Naive thymus-derived CD8-positive, alpha-beta T cell (primary cell): ENCODE data around the gene RABGGTA. TPM values are rescaled to one million over a fixed set of nuclear protein-coding genes. Genes with fewer than 3 reads are reported as not detected.

Experiments used
- ATAC-seq, 2 donors: fragments of 150-1000 bp; cut with Tn5 transposase in 1 of 2; sonication (Bioruptor Pico), chemical (Tn5 transposase) in 1 of 2; 1 replicate in 1 of 2; 2 replicates in 1 of 2; pipeline ENCODE4 v1.10.0; 2021; ENCODE audit warnings: mild to moderate bottlenecking in 2 of 2, moderate library complexity in 2 of 2
- POLR2A ChIA-PET: fragments of 350-600 bp; sonication (Branson Sonifier 250); formaldehyde crosslinking; loops from one replicate; lab custom pipeline; 2021; ENCODE audit warnings: antibody characterized with exemption; lab: Charles Lee
- DNase-seq, 10 donors: peaks; one replicate each; pipeline versions ENCODE4 v3.0.0 to v3.0.0-alpha.2; 2020 to 2022
- H3K27ac Mint-ChIP-seq, 10 donors: one replicate each; pipeline ENCODE4 v1.8.0; 2020 to 2022; ENCODE audit warnings: mild to moderate bottlenecking in 10 of 10, mixed read lengths in 10 of 10, moderate library complexity in 4 of 10, inconsistent platforms in 1 of 10
- H3K27me3 Mint-ChIP-seq, 5 donors: one replicate each; pipeline ENCODE4 v1.8.0; 2021 to 2022; ENCODE audit warnings: mixed read lengths in 5 of 5
- H3K36me3 Mint-ChIP-seq, 3 donors: one replicate each; pipeline ENCODE4 v1.8.0; 2020 to 2022; ENCODE audit warnings: mixed read lengths in 3 of 3, mild to moderate bottlenecking in 2 of 3, inconsistent platforms in 1 of 3
- H3K4me1 Mint-ChIP-seq, 4 donors: one replicate each; pipeline ENCODE4 v1.8.0; 2021 to 2022; ENCODE audit warnings: mixed read lengths in 4 of 4
- H3K4me3 Mint-ChIP-seq, 10 donors: one replicate each; pipeline ENCODE4 v1.8.0; 2020 to 2022; ENCODE audit warnings: mild to moderate bottlenecking in 10 of 10, mixed read lengths in 10 of 10, moderate library complexity in 6 of 10, inconsistent platforms in 1 of 10
- H3K9me3 Mint-ChIP-seq, 9 donors: one replicate each; pipeline ENCODE4 v1.8.0; 2020 to 2022; ENCODE audit warnings: mixed read lengths in 9 of 9, mild to moderate bottlenecking in 3 of 9, inconsistent platforms in 1 of 9, moderate library complexity in 1 of 9
- polyA plus RNA-seq, 3 donors: library from polyadenylated mRNA; unstranded; fragments of 300-500 nt; fragmentation: Illumina TruSeq; gene quantifications; one replicate each; pipeline ENCODE4 v1.2.3, GENCODE V29; 2021
- total RNA-seq, 8 experiments: library from RNA in 2 of 8; stranded (reverse) in 2 of 8; gene quantifications; one replicate each; pipeline ENCODE4 v1.2.3 and lab custom pipeline; 2021 to 2026

The RABGGTA gene
- total and polyA plus RNA-seq, 5 experiments from 2014 or later = 12.7 to 46.5 (median 22.1) TPM

GRCh38 chr14:24262821-24263733, 8.3 kb downstream of the RABGGTA start, which contains the start of gene TGM1:
Gene TGM1 (minus strand): TSS chr14:24263177. CDS start chr14:24262352, 825 bp downstream.
- Mint-ChIP-seq H3K27me3 (no peaks in the 10 kb centered on the region), H3K4me3 (no peak within 1 kb of the TSS), H3K36me3 (peaks cover 0 to 39% (median 10%) of the 10 kb centered on the region in 3 donors), H3K9me3 (no peaks in the 10 kb centered on the region), H3K27ac (peak within 1 kb of the TSS in 3 of 10 donors; percentile 0 to 39 (median 15)), H3K4me1 (peaks cover 0 to 11% (median 4%) of the 10 kb centered on the region in 4 donors)
- DNase-seq = no peak
- POLR2A ChIA-PET = interaction anchor here (1.8 kb wide), 1 partner anchor 8 kb away, joined by 6 read pairs; the partner anchor contains the start of gene RABGGTA
- no peak for ATAC-seq

- peaks cover 0 to 6% (median 2%) of the 10 kb centered on the region in 4 donors for H3K4me1 Mint-ChIP-seq
- DNase-seq (no peak), ATAC-seq (no peak)
- peaks cover 0 to 32% (median 6%) of the 10 kb centered on the region in 3 donors for H3K36me3 Mint-ChIP-seq
- H3K4me3 Mint-ChIP-seq = no peak overlapping the region
- POLR2A ChIA-PET = interaction anchor here (1.8 kb wide), 1 partner anchor 10 kb away, joined by 6 read pairs; the partner anchor contains the start of gene RABGGTA
- no peaks in the 10 kb centered on the region for H3K9me3 Mint-ChIP-seq
- H3K27me3 Mint-ChIP-seq = no peaks in the 10 kb centered on the region
- no peak overlapping the region for H3K27ac Mint-ChIP-seq
Measured at GRCh38 chr14:24261969-24262327, 9.4 kb downstream of the RABGGTA start.

GRCh38 chr14:24261256-24261968, 10.0 kb downstream of the RABGGTA start:
- Mint-ChIP-seq H3K27ac (peak overlapping the region in 2 of 10 donors; percentile 35 to 41), H3K27me3 (no peaks in the 10 kb centered on the region), H3K4me3 (no peak overlapping the region), H3K36me3 (peaks cover 0 to 31% (median 1%) of the 10 kb centered on the region in 3 donors), H3K9me3 (no peaks in the 10 kb centered on the region), H3K4me1 (peaks cover 0 to under 1% (median 0%) of the 10 kb centered on the region in 4 donors)
- DNase-seq = no peak
- ATAC-seq = no peak
- POLR2A ChIA-PET = interaction anchor here (1.8 kb wide), 1 partner anchor 10 kb away, joined by 6 read pairs; the partner anchor contains the start of gene RABGGTA

- Mint-ChIP-seq H3K4me1 (no peaks in the 10 kb centered on the region), H3K27me3 (no peaks in the 10 kb centered on the region), H3K27ac (no peak overlapping the region), H3K36me3 (peaks cover 0 to 26% (median 1%) of the 10 kb centered on the region in 3 donors), H3K9me3 (no peaks in the 10 kb centered on the region), H3K4me3 (no peak overlapping the region)
- DNase-seq (no peak), ATAC-seq (no peak)
- POLR2A ChIA-PET = no interaction called here
Measured at GRCh38 chr14:24260780-24261157, 10.6 kb downstream of the RABGGTA start.

- H3K36me3 Mint-ChIP-seq = peaks cover 0 to 23% (median 6%) of the 10 kb centered on the region in 3 donors
- POLR2A ChIA-PET = no interaction called here
- no peak for DNase-seq
- H3K4me3 Mint-ChIP-seq = no peak overlapping the region
- no peaks in the 10 kb centered on the region for H3K27me3 Mint-ChIP-seq
- no peak overlapping the region for H3K27ac Mint-ChIP-seq
- H3K4me1 Mint-ChIP-seq = no peaks in the 10 kb centered on the region
- no peak for ATAC-seq
- H3K9me3 Mint-ChIP-seq = no peaks in the 10 kb centered on the region
Measured at GRCh38 chr14:24260026-24260779, 11.2 kb downstream of the RABGGTA start.

GRCh38 chr14:24259282-24260025, 11.9 kb downstream of the RABGGTA start:
- H3K36me3 Mint-ChIP-seq = peaks cover 0 to 21% (median 8%) of the 10 kb centered on the region in 3 donors
- H3K9me3 Mint-ChIP-seq = no peaks in the 10 kb centered on the region
- H3K27ac Mint-ChIP-seq = no peak overlapping the region
- ATAC-seq (no peak), DNase-seq (no peak)
- H3K4me3 Mint-ChIP-seq = no peak overlapping the region
- POLR2A ChIA-PET = no interaction called here
- no peaks in the 10 kb centered on the region for H3K27me3 Mint-ChIP-seq
- H3K4me1 Mint-ChIP-seq = no peaks in the 10 kb centered on the region

- Mint-ChIP-seq H3K4me3 (no peak overlapping the region), H3K9me3 (no peaks in the 10 kb centered on the region), H3K27ac (peak overlapping the region in 1 of 10 donors; percentile 40), H3K36me3 (peaks cover 0 to 24% (median 10%) of the 10 kb centered on the region in 3 donors), H3K27me3 (no peaks in the 10 kb centered on the region), H3K4me1 (no peaks in the 10 kb centered on the region)
- DNase-seq = no peak
- no peak for ATAC-seq
- POLR2A ChIA-PET = no interaction called here
Measured at GRCh38 chr14:24258548-24259265, 12.7 kb downstream of the RABGGTA start.

- H3K4me1 Mint-ChIP-seq = no peaks in the 10 kb centered on the region
- ATAC-seq = no peak
- H3K27ac Mint-ChIP-seq = no peak overlapping the region
- H3K4me3 Mint-ChIP-seq = no peak overlapping the region
- DNase-seq = no peak
- POLR2A ChIA-PET = interaction anchor here (1.0 kb wide), 1 partner anchor 15 kb away, joined by 3 read pairs; the partner anchor contains the start of gene TINF2
- H3K36me3 Mint-ChIP-seq = peaks cover 0 to 28% (median 10%) of the 10 kb centered on the region in 3 donors
- H3K9me3 Mint-ChIP-seq = no peaks in the 10 kb centered on the region
- no peaks in the 10 kb centered on the region for H3K27me3 Mint-ChIP-seq
Measured at GRCh38 chr14:24258119-24258518, 13.3 kb downstream of the RABGGTA start.

- no peaks in the 10 kb centered on the region for H3K9me3 Mint-ChIP-seq
- DNase-seq (no peak), ATAC-seq (no peak)
- POLR2A ChIA-PET = interaction anchor here (0.5 to 1.0 kb wide), 2 partner anchors 14 to 48 kb away, joined by 3 to 4 read pairs; partner anchors contain the start of gene TINF2
- H3K4me1 Mint-ChIP-seq = no peaks in the 10 kb centered on the region
- H3K4me3 Mint-ChIP-seq = no peak overlapping the region
- H3K36me3 Mint-ChIP-seq = peaks cover 0 to 29% (median 10%) of the 10 kb centered on the region in 3 donors
- H3K27me3 Mint-ChIP-seq = no peaks in the 10 kb centered on the region
- H3K27ac Mint-ChIP-seq = no peak overlapping the region
Measured at GRCh38 chr14:24256960-24257359, 14.4 kb downstream of the RABGGTA start.

- DNase-seq (no peak), ATAC-seq (no peak)
- no peaks in the 10 kb centered on the region for H3K4me1 Mint-ChIP-seq
- peaks cover 0 to 29% (median 10%) of the 10 kb centered on the region in 3 donors for H3K36me3 Mint-ChIP-seq
- H3K27me3 Mint-ChIP-seq = no peaks in the 10 kb centered on the region
- H3K9me3 Mint-ChIP-seq = no peaks in the 10 kb centered on the region
- no peak overlapping the region for H3K27ac Mint-ChIP-seq
- no peak overlapping the region for H3K4me3 Mint-ChIP-seq
- POLR2A ChIA-PET = interaction anchor here (1.0 kb wide), 1 partner anchor 14 kb away, joined by 3 read pairs; no protein-coding TSS in a partner anchor
Measured at GRCh38 chr14:24255931-24256711, 15.3 kb downstream of the RABGGTA start.
